Stimulated activated effector memory CD8-positive, alpha-beta T cell treated with anti-CD3 and anti-CD28 coated beads, Interleukin-12 subunit alpha, Interleukin-12 subunit beta, amount 100 ng/mL, for 72 hours (primary cell): ENCODE results near the gene MORN5.
A peak's percentile ranks its signal among the peaks of the same experiment; 100 is the strongest.

Experiments used
- ATAC-seq: fragments of 150-1000 bp; cut with Tn5 transposase; 2 replicates; pipeline ENCODE4 v1.10.0; 2021
- DNase-seq, 2 donors: peaks; one replicate each; pipeline ENCODE4 v3.0.0; 2021 to 2022; ENCODE audit warnings: low spot score in 2 of 2
- H3K27ac Mint-ChIP-seq: one replicate; pipeline ENCODE4 v1.8.0; 2022; ENCODE audit warnings: mild to moderate bottlenecking, mixed read lengths
- H3K36me3 Mint-ChIP-seq: one replicate; pipeline ENCODE4 v1.8.0; 2022; ENCODE audit warnings: mild to moderate bottlenecking, mixed read lengths
- H3K4me1 Mint-ChIP-seq: one replicate; pipeline ENCODE4 v1.8.0; 2022; ENCODE audit warnings: mixed read lengths
- H3K4me3 Mint-ChIP-seq: one replicate; pipeline ENCODE4 v1.8.0; 2022; ENCODE audit warnings: mild to moderate bottlenecking, mixed read lengths
- H3K9me3 Mint-ChIP-seq: one replicate; pipeline ENCODE4 v1.8.0; 2022; ENCODE audit warnings: mixed read lengths

The MORN5 gene

DNA sequence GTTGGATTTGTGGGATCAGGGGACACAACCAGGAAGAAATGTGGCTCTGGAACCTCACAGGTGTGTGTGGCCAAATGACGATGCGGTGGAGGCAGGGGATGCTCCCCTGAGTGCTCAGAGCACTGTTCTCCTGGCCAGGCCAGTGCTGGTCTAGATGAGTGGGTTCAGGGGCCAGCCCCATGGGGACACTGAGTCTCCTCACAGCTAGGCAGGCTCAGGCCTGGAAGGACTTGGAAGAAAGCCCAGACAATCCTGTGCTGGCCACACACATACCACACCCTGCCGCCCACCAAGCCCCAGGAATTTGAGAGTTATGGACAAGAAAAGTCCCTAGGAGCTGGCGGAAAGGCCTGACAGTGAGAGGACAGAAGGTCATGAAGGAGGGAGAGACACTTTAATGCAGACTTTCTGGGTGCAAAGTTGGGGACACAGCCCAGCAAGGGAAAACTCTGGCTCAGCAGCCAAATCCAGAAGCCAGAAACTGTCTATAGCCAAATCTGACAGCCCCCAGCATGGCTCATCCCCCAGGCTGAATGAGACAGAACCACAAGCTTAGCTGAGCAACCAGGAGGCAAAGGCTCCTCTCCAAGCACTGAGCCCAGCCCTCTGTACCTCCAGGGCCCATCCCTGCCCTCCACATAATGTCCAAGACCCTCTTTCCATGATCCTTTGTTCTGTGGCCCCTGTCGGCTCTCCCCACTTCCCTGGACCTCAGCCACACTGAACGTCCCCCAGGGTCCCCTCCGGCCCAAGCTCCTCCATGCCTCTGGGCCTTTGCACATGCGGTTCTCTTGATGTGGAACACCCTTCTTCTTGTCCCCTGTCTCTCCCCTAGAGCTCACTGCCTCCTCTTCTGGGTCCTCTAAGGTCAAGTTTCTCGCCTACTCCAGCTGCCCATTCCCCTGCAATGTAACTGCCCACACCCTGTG is 46.7 kb downstream of the MORN5 start:
- no peaks in the 10 kb centered on the region for H3K36me3 Mint-ChIP-seq
- H3K4me1 Mint-ChIP-seq: no peaks in the 10 kb centered on the region
- no peak for ATAC-seq
- DNase-seq: no peak
- H3K4me3 Mint-ChIP-seq: no peak overlapping the region
- H3K27ac Mint-ChIP-seq: no peak overlapping the region
- no peaks in the 10 kb centered on the region for H3K9me3 Mint-ChIP-seq

DNA sequence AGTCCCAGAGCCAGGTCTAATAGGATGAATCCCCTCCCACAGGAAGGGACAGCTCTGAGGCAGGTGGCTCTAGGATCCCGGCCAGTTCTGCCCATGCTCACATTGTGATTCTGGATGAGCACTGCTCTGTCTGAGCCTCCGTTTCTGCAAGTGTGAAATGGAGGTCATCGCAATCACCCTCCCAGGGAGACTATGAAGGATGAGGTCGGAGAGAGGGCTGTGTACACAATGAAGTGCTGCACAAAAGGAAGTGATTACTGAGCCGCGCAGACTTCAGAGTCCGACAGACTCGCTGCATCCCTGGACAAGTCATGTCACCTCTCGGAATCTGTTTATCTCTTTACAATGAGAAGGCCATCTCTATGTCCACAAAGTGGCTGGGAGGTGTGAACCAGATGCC is 47.4 kb downstream of the MORN5 start:
- Mint-ChIP-seq H3K36me3 (no peaks in the 10 kb centered on the region), H3K9me3 (no peaks in the 10 kb centered on the region), H3K4me1 (no peaks in the 10 kb centered on the region), H3K4me3 (no peak overlapping the region), H3K27ac (no peak overlapping the region)
- ATAC-seq (no peak), DNase-seq (no peak)

DNA sequence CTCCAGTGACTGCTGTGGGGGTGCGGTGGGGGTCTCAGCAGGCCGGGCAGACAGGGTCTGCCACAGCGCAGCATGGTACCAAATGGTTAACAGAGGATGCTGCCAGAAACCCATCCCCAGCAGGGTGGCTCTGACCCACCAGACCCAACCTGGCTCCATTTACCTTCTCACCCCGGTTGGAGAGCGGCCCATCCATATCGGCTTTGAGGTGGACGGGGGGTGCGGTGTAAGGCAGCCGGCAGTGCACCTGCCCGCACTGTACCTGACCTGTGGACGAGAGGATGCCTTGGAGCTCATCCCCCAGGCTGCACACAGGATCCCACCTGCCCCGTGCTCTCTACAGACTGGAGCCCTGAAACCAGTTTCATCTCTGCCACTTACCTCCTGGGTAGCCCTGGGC is 49.7 kb downstream of the MORN5 start:
- DNase-seq (no peak), ATAC-seq (no peak)
- no peaks in the 10 kb centered on the region for H3K9me3 Mint-ChIP-seq
- no peak overlapping the region for H3K4me3 Mint-ChIP-seq
- H3K4me1 Mint-ChIP-seq: peaks cover 8% of the 10 kb centered on the region
- no peaks in the 10 kb centered on the region for H3K36me3 Mint-ChIP-seq
- H3K27ac Mint-ChIP-seq: no peak overlapping the region

DNA sequence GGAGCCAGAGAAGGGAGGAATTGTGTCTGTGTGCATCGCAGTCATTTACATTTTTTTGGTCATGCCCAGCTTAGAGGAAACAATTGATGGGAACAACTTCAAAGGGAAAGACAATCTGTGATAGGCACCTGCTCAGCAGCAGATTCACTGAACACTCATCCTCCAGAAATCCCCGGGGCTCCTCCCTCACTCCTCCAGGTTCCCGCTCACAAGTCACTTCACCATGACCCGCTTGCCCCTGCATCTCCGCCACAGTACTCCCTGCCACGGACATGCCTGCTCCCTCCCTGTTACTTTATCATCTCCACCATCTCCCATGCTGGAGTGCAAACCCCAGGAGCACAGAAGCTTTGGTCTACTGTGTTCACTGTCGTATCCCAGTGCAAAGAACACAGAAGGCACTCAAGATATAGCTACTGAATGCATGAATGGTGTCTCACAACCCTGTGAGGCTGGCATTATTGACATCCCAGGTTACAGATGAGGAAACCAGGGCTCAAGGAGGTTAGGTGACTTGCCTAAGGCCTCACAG is 52.8 kb downstream of the MORN5 start:
- ATAC-seq (no peak), DNase-seq (no peak)
- Mint-ChIP-seq H3K27ac (no peak overlapping the region), H3K4me1 (peaks cover 8% of the 10 kb centered on the region), H3K36me3 (no peaks in the 10 kb centered on the region), H3K4me3 (peak overlapping the region; percentile 50), H3K9me3 (no peaks in the 10 kb centered on the region)

DNA sequence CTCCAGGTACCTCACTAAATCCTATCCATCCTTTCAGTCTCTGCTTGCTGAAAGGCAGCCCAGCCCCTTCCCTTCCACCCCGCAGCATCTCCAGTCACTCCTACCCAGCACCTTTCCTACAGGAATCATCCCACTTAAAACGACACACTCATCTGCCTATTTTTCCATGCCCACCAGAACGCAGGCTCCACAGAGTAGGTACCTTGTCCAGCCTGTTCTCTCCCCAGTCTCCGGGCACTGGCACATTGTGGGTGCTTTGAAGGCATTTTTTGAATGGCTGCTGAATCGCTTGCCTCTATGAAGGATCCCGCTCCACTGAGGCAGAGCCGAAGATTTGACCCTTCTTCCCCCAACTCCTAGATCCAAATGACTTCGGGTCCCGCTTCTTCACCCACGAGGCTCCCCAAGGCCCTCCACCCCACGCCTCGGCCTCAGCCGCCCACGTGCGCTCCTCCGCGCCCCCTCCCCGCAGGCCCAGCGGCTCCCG is 53.4 kb downstream of the MORN5 start:
- Mint-ChIP-seq H3K4me3 (peak overlapping the region; percentile 50), H3K9me3 (no peaks in the 10 kb centered on the region), H3K4me1 (peaks cover 12% of the 10 kb centered on the region), H3K36me3 (no peaks in the 10 kb centered on the region), H3K27ac (no peak overlapping the region)
- DNase-seq (no peak), ATAC-seq (no peak)

DNA sequence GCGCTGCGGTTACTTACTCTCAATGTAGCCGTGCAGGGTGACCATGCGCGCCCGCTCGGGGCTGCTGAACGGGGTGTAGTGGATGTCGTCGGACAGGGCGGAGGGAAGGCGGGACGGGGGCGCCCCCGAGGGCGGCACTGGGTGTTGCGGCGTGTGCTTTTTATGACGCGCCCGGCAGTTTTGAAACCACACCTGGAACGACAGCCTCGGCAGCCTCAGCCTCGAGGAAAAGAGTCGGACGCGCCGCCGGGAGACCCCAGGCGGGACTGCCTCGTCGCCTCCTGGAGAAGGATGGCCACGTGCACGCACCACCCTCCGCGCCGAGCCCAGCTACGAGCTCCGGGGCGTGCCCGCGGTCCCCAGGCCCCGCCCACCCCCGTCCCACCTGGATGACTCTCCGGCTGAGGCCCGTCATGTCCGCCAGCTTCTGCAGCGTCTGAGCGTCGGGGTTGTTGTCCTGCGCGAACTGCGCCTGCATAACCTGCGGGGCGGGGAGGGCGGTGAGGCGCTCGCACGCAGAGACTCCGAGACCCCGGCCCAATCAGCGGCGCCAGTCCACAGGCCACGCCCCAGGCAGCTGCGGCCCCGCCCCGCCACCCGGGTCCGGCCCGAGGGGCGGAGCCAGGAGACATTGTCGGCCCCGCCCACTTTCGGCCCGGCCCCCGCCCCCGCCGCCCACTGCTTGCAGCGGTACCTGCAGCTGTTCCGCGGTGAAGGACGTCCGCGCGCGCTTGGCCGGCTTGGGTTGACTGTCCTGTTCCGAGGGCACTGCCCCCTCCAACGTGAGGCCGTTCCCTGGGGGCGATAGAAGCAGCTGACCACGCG is 54.1 kb downstream of the MORN5 start:
- H3K27ac Mint-ChIP-seq: no peak overlapping the region
- H3K4me3 Mint-ChIP-seq: peak overlapping the region; percentile 50
- ATAC-seq (peak; percentile 75), DNase-seq (peak in 1 of 2 donors; percentile 32)
- no peaks in the 10 kb centered on the region for H3K9me3 Mint-ChIP-seq
- H3K36me3 Mint-ChIP-seq: no peaks in the 10 kb centered on the region
- H3K4me1 Mint-ChIP-seq: peaks cover 18% of the 10 kb centered on the region

DNA sequence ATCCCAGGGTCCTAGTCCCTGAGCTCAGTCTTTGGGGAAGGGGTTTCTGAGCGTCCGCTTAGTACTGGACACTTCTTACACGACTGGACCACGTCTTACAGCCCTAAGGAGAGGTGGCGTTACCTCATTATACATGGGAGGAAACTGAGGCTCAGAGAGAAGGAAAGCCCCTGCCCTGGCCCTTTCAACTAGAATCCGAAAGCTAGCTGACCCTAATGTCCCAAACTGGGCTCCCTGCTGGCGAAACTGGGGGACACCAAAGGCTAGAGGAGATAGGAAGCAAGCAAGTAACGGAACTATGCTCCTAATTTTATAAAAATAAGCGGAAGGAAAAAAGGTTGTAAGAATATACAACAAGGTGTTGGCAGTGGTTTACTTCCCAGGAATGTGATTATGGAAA is 54.8 kb downstream of the MORN5 start:
- no peak overlapping the region for H3K27ac Mint-ChIP-seq
- DNase-seq: no peak
- no peak for ATAC-seq
- peak overlapping the region; percentile 50 for H3K4me3 Mint-ChIP-seq
- H3K4me1 Mint-ChIP-seq: peaks cover 25% of the 10 kb centered on the region
- H3K9me3 Mint-ChIP-seq: no peaks in the 10 kb centered on the region
- H3K36me3 Mint-ChIP-seq: no peaks in the 10 kb centered on the region

DNA sequence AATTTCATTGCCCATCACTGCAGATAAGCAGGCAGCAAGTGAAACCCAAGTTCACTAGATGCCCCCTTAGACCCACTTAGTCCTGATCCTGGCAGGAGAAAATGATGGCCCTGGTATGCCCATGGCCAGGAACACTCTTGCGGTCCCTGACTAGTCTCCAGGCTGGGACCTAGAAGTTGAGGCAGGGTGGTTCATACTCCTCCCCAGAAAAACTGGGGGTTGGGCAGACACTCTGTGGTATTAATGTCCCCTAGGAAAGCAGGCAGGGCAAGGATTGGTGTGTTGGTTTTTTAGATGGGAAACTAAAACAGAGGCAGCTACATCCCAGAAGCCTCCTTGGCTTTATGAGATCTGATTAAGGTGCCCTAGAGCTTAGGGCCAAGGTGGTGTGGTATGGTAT is 56.0 kb downstream of the MORN5 start:
- peaks cover 37% of the 10 kb centered on the region for H3K4me1 Mint-ChIP-seq

DNA sequence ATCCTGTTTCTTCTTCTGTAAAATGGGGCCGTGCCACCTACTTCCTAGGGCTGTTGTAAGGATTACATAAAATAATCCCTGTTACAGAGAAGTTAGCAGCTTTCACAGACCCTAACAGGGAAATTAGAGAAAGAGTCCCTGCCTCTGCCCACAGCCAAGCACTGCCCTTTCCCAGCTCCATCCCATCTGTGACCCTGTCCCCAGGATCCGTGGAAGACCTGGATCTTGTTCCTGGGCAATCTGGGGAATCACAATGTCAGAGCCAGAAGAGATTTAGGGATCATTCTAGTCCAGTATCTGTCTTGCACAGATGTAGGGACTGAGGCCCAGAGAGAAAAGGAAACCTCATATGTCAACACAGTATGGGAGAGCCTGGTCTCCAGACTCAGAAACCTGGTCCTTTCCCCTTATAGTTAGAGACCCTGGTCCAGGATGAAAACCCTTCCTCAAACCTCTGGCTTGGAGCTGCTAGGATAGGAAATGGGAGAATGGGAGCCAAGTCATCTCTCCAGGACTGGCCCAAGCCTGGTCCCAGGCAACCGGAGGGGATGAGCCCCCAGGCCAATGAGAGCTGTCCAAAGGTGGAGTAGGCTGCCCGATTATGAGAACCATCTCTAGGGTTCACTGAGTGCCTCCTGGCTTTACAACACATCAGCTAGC is 56.6 kb downstream of the MORN5 start:
- H3K36me3 Mint-ChIP-seq: no peaks in the 10 kb centered on the region
- H3K4me3 Mint-ChIP-seq: no peak overlapping the region
- DNase-seq (no peak), ATAC-seq (no peak)
- H3K4me1 Mint-ChIP-seq: peaks cover 39% of the 10 kb centered on the region
- no peak overlapping the region for H3K27ac Mint-ChIP-seq
- no peaks in the 10 kb centered on the region for H3K9me3 Mint-ChIP-seq

More for the DNA sequence above, 56.0 kb downstream of the MORN5 start:
- H3K9me3 Mint-ChIP-seq: no peaks in the 10 kb centered on the region
- no peaks in the 10 kb centered on the region for H3K36me3 Mint-ChIP-seq
- ATAC-seq (no peak), DNase-seq (no peak)
- H3K27ac Mint-ChIP-seq: no peak overlapping the region
- no peak overlapping the region for H3K4me3 Mint-ChIP-seq

DNA sequence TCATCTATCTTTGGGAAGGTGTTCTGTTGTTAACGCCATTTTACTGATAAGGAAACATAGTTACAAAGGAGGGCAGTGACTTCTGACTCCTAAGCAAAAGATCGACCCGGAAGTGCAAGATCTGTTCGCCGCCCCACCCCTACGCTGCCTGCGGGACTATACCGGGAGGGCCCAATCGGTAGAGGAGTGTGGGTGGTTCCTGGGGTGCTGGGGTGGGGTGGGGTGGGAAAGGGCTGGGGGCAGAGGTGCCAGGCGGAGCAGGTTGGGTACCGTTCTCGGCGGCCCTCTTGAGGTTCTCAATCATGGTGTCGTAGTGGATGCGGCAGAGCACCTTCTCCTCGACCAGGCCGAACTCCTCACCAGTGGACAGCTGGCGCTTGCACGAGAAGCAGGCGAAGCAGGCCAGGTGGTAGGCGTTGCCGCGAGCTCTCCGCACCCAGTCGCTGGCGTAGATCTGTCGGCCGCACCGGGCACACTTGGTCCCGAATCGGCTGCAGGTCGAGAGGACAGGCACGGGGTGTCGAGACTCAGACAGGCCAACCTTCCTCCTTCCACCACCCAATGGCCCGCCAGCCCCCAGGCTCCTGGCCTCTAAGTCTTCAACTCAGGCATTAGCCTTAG is 57.2 kb downstream of the MORN5 start:
- H3K9me3 Mint-ChIP-seq: no peaks in the 10 kb centered on the region
- no peak overlapping the region for H3K27ac Mint-ChIP-seq
- H3K36me3 Mint-ChIP-seq: no peaks in the 10 kb centered on the region
- ATAC-seq: no peak
- DNase-seq: no peak
- H3K4me1 Mint-ChIP-seq: peaks cover 39% of the 10 kb centered on the region
- no peak overlapping the region for H3K4me3 Mint-ChIP-seq

DNA sequence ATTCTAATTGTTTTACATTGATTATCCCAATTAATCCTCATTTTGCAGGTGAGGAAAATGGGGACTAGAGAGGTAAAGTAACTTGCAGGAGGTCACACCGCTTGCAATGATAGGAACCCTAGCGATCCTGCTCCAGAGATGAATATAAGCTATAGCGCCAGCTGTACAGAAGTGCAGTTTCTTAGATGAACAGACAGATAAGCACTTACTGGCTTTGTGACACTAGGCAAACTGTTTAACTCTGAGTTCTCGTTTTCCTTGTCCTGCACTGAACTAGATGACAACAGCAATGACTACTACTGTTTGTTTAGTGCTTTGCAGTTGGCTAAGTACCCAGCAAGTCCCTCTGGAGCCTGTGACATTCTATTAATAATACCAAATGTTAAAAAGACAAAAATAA is 57.9 kb downstream of the MORN5 start:
- H3K27ac Mint-ChIP-seq: no peak overlapping the region
- H3K4me1 Mint-ChIP-seq: peaks cover 39% of the 10 kb centered on the region
- no peak overlapping the region for H3K4me3 Mint-ChIP-seq
- DNase-seq (no peak), ATAC-seq (no peak)
- H3K9me3 Mint-ChIP-seq: no peaks in the 10 kb centered on the region
- no peaks in the 10 kb centered on the region for H3K36me3 Mint-ChIP-seq

DNA sequence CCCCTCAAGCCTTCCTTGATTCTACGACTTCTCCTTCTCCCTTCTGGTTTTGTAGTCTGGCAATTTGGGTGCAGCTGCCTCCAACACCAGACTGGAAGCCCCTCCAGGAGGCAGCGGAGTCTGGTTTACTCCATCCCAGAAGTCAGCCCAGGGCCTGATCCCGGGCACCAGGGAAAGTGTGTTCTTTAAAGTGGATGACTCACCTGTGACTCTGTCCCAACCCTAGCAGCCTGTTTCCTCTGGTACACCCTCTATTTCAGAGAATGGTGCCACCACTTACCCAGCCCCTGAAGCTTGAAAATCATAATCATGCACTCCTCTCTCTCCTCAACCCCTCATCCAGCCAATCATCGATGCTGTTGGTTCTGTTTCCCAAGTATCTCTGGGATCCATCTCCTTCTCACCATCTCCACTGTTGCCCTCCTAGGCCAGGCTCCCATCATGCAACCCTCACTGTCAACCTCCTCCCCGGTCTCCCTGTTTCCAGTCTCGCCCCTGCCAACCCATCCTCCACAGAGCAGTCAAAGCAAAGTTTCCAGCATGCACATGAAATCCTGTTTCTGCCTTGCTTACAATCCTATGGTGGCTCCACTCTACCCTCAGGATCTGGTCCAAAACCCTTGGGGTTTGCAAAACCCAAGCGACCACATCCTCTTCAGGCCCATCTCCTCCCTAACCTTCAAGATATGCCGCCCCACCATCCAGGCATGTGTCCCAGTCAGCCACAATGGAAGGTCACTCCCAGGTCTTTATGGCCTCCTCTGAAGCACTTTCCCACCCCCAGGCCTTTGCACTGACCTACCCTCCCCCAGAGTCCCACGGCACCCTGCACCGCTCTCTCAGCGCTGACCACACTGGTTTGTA is 58.6 kb downstream of the MORN5 start:
- ATAC-seq (no peak), DNase-seq (no peak)
- peak overlapping the region; percentile 58 for H3K4me3 Mint-ChIP-seq
- peaks cover 33% of the 10 kb centered on the region for H3K4me1 Mint-ChIP-seq
- H3K9me3 Mint-ChIP-seq: no peaks in the 10 kb centered on the region
- no peak overlapping the region for H3K27ac Mint-ChIP-seq
- H3K36me3 Mint-ChIP-seq: no peaks in the 10 kb centered on the region

DNA sequence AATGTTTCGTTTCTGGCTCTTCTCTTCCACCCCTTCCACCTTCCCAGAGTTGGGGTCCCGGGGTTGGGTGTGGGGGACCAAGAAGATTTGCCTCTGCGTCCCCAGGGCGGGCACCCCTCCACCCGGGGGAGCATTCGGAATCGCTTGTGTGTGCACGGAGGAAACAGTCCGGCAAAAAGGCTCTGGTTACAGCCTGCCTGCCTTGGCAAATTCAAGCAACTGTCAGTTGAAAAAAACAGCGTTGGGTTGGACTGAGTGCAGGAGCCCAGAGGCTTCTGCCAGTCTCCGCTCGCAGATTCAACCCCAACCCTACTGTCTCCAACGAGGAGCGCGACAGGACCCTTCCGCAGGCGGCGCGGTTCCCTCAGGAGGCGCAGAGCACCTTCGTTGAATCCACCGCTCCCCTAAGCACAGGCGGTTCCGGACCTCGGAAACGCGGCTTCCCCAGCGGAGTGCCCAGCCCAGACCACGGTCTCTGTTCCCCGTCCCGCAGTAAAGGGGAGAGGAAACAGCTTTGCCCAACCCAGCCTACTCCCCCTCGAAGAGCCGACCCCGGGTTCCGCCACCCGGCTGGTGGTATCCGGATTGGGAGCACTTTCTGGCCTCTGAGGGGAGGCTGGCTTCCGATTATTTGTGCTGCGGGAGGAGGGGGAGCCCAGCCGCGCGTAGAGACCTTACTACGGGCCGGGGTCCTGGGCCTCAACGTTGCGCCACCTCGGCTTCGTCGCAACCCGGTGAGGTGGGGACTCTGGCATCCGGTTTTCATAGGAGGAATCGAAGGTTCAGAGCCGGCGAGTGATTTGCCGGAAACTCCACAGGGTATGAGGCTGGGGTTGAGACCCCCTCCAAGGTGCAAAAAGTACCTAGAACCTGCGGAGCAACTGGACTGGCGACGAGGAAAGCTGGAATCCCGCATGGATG is 59.5 kb downstream of the MORN5 start:
- DNase-seq (no peak), ATAC-seq (peak; percentile 35)
- Mint-ChIP-seq H3K4me3 (peak overlapping the region; percentile 58), H3K4me1 (peaks cover 31% of the 10 kb centered on the region), H3K36me3 (no peaks in the 10 kb centered on the region), H3K27ac (no peak overlapping the region), H3K9me3 (no peaks in the 10 kb centered on the region)
